NT2/D1 (cell line): Measurements from ENCODE around the gene PRKN.

ENCODE experiments used
- DNase-seq: peaks from one replicate; pipeline ENCODE4 v3.0.0-alpha.2; 2011; ENCODE audit warnings: low read depth, low spot score
- H3K27me3 ChIP-seq: 2 replicates; pipeline ENCODE4 v1.6.0; 2011; ENCODE audit warnings: mild to moderate bottlenecking; ENCODE audit not compliant: insufficient read length, insufficient read depth
- H3K36me3 ChIP-seq: 2 replicates; pipeline ENCODE4 v1.6.1; 2011; ENCODE audit warnings: mild to moderate bottlenecking, low read length, mixed read lengths; ENCODE audit not compliant: insufficient read depth, insufficient read length
- H3K4me1 ChIP-seq: 2 replicates; pipeline ENCODE4 v1.5.1; 2011; ENCODE audit not compliant: insufficient read depth, insufficient read length
- H3K4me3 ChIP-seq: 2 replicates; pipeline ENCODE4 v1.5.1; 2011; ENCODE audit warnings: low read depth; ENCODE audit not compliant: insufficient read length
- H3K9ac ChIP-seq: 2 replicates; pipeline ENCODE4 v1.6.0; 2011; ENCODE audit warnings: low read depth; ENCODE audit not compliant: insufficient read length
- H3K9me3 ChIP-seq: 2 replicates; pipeline ENCODE4 v1.5.1; 2011; ENCODE audit warnings: mild to moderate bottlenecking, low read length; ENCODE audit not compliant: insufficient read depth
- SUZ12 ChIP-seq: IDR thresholded peaks from 2 replicates; pipeline ENCODE4 v1.6.1; 2011; ENCODE audit not compliant: insufficient read length, insufficient read depth; ENCODE audit errors: extremely low read depth
- YY1 ChIP-seq: IDR thresholded peaks from 2 replicates; pipeline ENCODE4 v1.6.1; 2011; ENCODE audit not compliant: insufficient read length, insufficient read depth
- ZNF274 ChIP-seq: IDR thresholded peaks from 2 replicates; pipeline ENCODE4 v1.6.1; 2011; ENCODE audit warnings: mild to moderate bottlenecking, low read depth, low read length

The PRKN gene

GRCh38 chr6:161486361-161487216 lies 1241.0 kb downstream of the PRKN start:
- Histone ChIP-seq H3K36me3 (no peaks in the 10 kb centered on the region), H3K9ac (no peak overlapping the region), H3K4me1 (no peaks in the 10 kb centered on the region), H3K27me3 (no peaks in the 10 kb centered on the region), H3K9me3 (no peaks in the 10 kb centered on the region), H3K4me3 (no peak overlapping the region)
- no peak for TF ChIP-seq ZNF274
- TF ChIP-seq SUZ12 = no peak
- TF ChIP-seq YY1 = no peak
- no peak for DNase-seq

DNA sequence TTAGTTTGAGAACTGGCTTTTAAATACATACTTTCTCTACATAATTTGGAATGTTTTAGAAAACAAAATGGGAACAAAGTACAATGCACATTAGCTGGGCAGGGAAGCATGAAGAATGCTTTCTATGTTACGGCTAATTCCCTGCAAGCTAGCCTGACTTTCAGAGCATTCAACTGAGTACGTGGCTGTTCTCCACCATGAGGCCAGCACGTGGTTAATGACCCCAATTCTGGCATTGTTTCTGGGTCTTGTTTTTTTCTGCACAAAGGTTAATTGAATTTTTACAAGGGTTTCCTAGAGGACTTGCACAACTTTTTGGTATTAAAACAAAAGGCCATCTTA lies 1245.1 kb downstream of the PRKN start:
- no peaks in the 10 kb centered on the region for H3K9me3 ChIP-seq
- H3K4me3 ChIP-seq = no peak overlapping the region
- TF ChIP-seq YY1 (no peak), ZNF274 (no peak), SUZ12 (no peak)

GRCh38 chr6:161481786-161482516 lies 1245.6 kb downstream of the PRKN start:
- H3K36me3 ChIP-seq = no peaks in the 10 kb centered on the region
- no peak overlapping the region for H3K9ac ChIP-seq
- TF ChIP-seq ZNF274 (no peak), SUZ12 (no peak), YY1 (no peak)
- H3K4me1 ChIP-seq = no peaks in the 10 kb centered on the region
- no peaks in the 10 kb centered on the region for H3K9me3 ChIP-seq
- H3K27me3 ChIP-seq = no peaks in the 10 kb centered on the region
- H3K4me3 ChIP-seq = no peak overlapping the region
- no peak for DNase-seq

More for the DNA sequence above, 1245.1 kb downstream of the PRKN start:
- DNase-seq = no peak
- H3K4me1 ChIP-seq = no peaks in the 10 kb centered on the region
- no peaks in the 10 kb centered on the region for H3K36me3 ChIP-seq
- no peak overlapping the region for H3K9ac ChIP-seq
- H3K27me3 ChIP-seq = no peaks in the 10 kb centered on the region

GRCh38 chr6:161480421-161481155 lies 1247.0 kb downstream of the PRKN start:
- Histone ChIP-seq H3K4me3 (no peak overlapping the region), H3K4me1 (no peaks in the 10 kb centered on the region), H3K27me3 (no peaks in the 10 kb centered on the region), H3K9me3 (no peaks in the 10 kb centered on the region), H3K36me3 (no peaks in the 10 kb centered on the region), H3K9ac (no peak overlapping the region)
- TF ChIP-seq YY1 (no peak), ZNF274 (no peak), SUZ12 (no peak)
- no peak for DNase-seq

- Histone ChIP-seq H3K4me3 (no peak overlapping the region), H3K9ac (no peak overlapping the region), H3K27me3 (no peaks in the 10 kb centered on the region), H3K36me3 (no peaks in the 10 kb centered on the region), H3K4me1 (no peaks in the 10 kb centered on the region), H3K9me3 (no peaks in the 10 kb centered on the region)
- TF ChIP-seq SUZ12 = no peak
- no peak for TF ChIP-seq YY1
- no peak for TF ChIP-seq ZNF274
- no peak for DNase-seq
These were observed 1248.2 kb downstream of the PRKN start for GRCh38 chr6:161479376-161479775.

DNA sequence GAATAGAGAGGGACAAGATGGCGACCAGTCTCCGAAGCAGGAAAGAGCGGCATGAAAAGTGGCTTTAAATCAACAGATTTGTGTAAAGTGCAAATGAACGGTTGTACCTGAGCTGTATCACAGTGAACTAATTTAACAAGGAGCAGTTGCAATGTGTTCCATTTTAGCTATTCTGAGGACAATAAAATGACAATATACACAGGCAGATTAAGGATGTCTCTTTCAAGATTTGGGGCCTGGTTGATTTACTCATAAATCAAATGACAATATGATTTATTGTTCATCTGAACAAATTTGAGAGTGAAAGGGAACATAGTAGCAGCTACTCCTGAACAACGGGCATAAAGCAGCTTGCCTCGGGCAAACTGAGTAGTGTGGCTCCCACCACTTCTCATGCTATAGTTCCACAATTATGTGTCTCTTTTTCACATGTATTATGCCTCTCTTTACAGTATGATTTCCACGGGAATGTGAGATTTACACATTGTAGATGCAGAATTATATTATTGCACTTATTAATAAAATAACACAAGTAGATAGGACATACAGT lies 1249.6 kb downstream of the PRKN start:
- H3K9me3 ChIP-seq = no peaks in the 10 kb centered on the region
- H3K36me3 ChIP-seq = no peaks in the 10 kb centered on the region
- no peak overlapping the region for H3K4me3 ChIP-seq
- TF ChIP-seq YY1 (no peak), SUZ12 (no peak), ZNF274 (no peak)
- H3K9ac ChIP-seq = no peak overlapping the region
- no peaks in the 10 kb centered on the region for H3K4me1 ChIP-seq
- H3K27me3 ChIP-seq = no peaks in the 10 kb centered on the region
- DNase-seq = no peak

DNA sequence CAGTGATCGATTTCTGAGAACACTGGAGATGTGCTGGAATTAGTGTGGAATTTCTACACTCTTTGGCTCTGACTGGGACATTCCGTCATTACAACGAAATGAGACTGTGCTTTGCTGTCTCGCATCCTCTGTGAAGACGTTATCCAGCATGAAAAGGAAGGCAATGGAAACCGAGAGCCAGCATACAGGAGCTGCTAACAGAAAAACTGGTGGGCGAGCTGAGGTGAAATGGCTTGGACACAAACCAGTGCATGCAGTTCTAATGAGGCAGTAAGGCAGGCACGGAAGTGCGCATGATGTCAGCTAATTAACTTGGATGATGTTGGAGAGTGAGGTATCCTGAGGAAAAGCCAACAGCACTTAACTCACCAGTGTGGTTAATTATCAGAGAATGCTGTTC lies 1250.9 kb downstream of the PRKN start:
- H3K4me1 ChIP-seq = no peaks in the 10 kb centered on the region
- H3K27me3 ChIP-seq = no peaks in the 10 kb centered on the region
- no peak for DNase-seq
- H3K9ac ChIP-seq = no peak overlapping the region
- no peaks in the 10 kb centered on the region for H3K36me3 ChIP-seq
- no peak for TF ChIP-seq YY1
- TF ChIP-seq ZNF274 = no peak
- TF ChIP-seq SUZ12 = no peak
- H3K9me3 ChIP-seq = no peaks in the 10 kb centered on the region
- H3K4me3 ChIP-seq = no peak overlapping the region
